Keratinocyte (primary cell): ENCODE data around the gene SMCO2. TPM values are rescaled to one million over a fixed set of nuclear protein-coding genes. Genes with fewer than 3 reads are reported as not detected.

Source experiments
- DNase-seq: peaks from one replicate; pipeline ENCODE4 v3.0.0-alpha.2; 2011; ENCODE audit warnings: low read depth, missing footprints, low spot score
- FAIRE-seq: peaks from 2 replicates; lab custom pipeline; 2011; peaks lifted over from hg19 to GRCh38; lab: Jason Lieb, UNC
- H2AFZ ChIP-seq: 2 replicates; pipeline ENCODE4 v1.6.0; 2012; ENCODE audit warnings: low read length, control low read depth, inconsistent platforms; ENCODE audit not compliant: control insufficient read depth
- H3K27ac ChIP-seq: 2 replicates; pipeline ENCODE4 v1.5.1; 2011; ENCODE audit warnings: low read length; ENCODE audit not compliant: control insufficient read depth, insufficient read depth
- H3K27me3 ChIP-seq: 3 replicates; pipeline ENCODE4 v1.6.0; 2011; ENCODE audit warnings: low read length; ENCODE audit not compliant: control insufficient read depth, insufficient read depth; ENCODE audit errors: extremely low read depth
- H3K36me3 ChIP-seq, 2 experiments: 2 replicates in 1 of 2; 3 replicates in 1 of 2; pipeline ENCODE4 v1.5.1; 2011; ENCODE audit warnings: low read length in 2 of 2, mild to moderate bottlenecking in 1 of 2; ENCODE audit not compliant: control insufficient read depth in 2 of 2, insufficient read depth in 2 of 2; ENCODE audit errors: extremely low read depth in 1 of 2
- H3K4me1 ChIP-seq: 3 replicates; pipeline ENCODE4 v1.5.1; 2011; ENCODE audit warnings: low read length; ENCODE audit not compliant: control insufficient read depth, insufficient read depth; ENCODE audit errors: extremely low read depth
- H3K4me2 ChIP-seq: 3 replicates; pipeline ENCODE4 v1.6.0; 2011; ENCODE audit warnings: low read depth, low read length; ENCODE audit not compliant: control insufficient read depth, insufficient read depth; ENCODE audit errors: extremely low read depth
- H3K4me3 ChIP-seq, 3 experiments: fragments of 200-600 bp in 1 of 3; sonication (generic) in 1 of 3; 2 replicates in 2 of 3; 3 replicates in 1 of 3; pipeline ENCODE4 v1.5.1; 2011 to 2016; ENCODE audit warnings: low read length in 3 of 3, mild to moderate bottlenecking in 3 of 3, control low read depth in 2 of 3, inconsistent platforms in 1 of 3, low read depth in 1 of 3, mixed read lengths in 1 of 3, mixed run types in 1 of 3, moderate library complexity in 1 of 3; ENCODE audit not compliant: control insufficient read depth in 2 of 3, insufficient read depth in 2 of 3; ENCODE audit errors: extremely low read depth in 1 of 3
- H3K79me2 ChIP-seq: 2 replicates; pipeline ENCODE4 v1.6.0; 2012; ENCODE audit warnings: low read length; ENCODE audit not compliant: control insufficient read depth, insufficient read depth
- H3K9ac ChIP-seq: 3 replicates; pipeline ENCODE4 v1.6.0; 2011; ENCODE audit warnings: low read length; ENCODE audit not compliant: control insufficient read depth, insufficient read depth; ENCODE audit errors: extremely low read depth
- H3K9me1 ChIP-seq: 3 replicates; pipeline ENCODE4 v1.6.0; 2011; ENCODE audit warnings: low read length; ENCODE audit not compliant: control insufficient read depth, insufficient read depth; ENCODE audit errors: extremely low read depth
- H3K9me3 ChIP-seq: 2 replicates; pipeline ENCODE4 v1.5.1; 2012; ENCODE audit warnings: low read depth, low read length; ENCODE audit not compliant: control insufficient read depth
- H4K20me1 ChIP-seq: 3 replicates; pipeline ENCODE4 v1.6.0; 2011; ENCODE audit warnings: low read length; ENCODE audit not compliant: control insufficient read depth, insufficient read depth; ENCODE audit errors: extremely low read depth
- CTCF ChIP-seq, 3 experiments: IDR thresholded peaks in 1 of 3; conservative IDR thresholded peaks in 1 of 3; optimal IDR thresholded peaks in 1 of 3; 2 replicates in 2 of 3; 3 replicates in 1 of 3; pipeline versions ENCODE3 to v1.5.1; 2011; ENCODE audit warnings: low read length in 3 of 3, mild to moderate bottlenecking in 3 of 3, moderate library complexity in 2 of 3, control low read depth in 1 of 3, inconsistent platforms in 1 of 3; ENCODE audit not compliant: insufficient read depth in 2 of 3; ENCODE audit errors: extremely low read depth in 1 of 3
- EZH2 ChIP-seq: IDR thresholded peaks from one replicate; pipeline ENCODE4 v1.6.1; 2012; ENCODE audit warnings: inconsistent platforms, mild to moderate bottlenecking, low read length, moderate library complexity
- dilution Hi-C: fragments of 300-500 bp; cut with MboI; formaldehyde crosslinking; loops from one replicate; pipeline ENCODE4 v1.7.0; 2020; ENCODE audit warnings: low sequenced_read_pairs; ENCODE audit not compliant: extremely low pct_ligation_motif_present
- polyA plus RNA-seq, 5 experiments: library from polyadenylated mRNA; depleted of rRNA in 3 of 5; stranded (reverse) in 3 of 5; stranded (forward) in 1 of 5; unstranded in 1 of 5; fragments of >200 nt; gene quantifications; 1 replicate in 1 of 5; 2 replicates in 3 of 5; 3 replicates in 1 of 5; pipeline versions ENCODE4 v1.2.1 to v1.2.3, GENCODE V29; 2011 to 2012; ENCODE audit warnings: missing spikeins in 2 of 5, low read depth in 1 of 5, low replicate concordance in 1 of 5

The SMCO2 gene
- polyA plus RNA-seq, 1 donor (not counting 4 experiments of a cell fraction or from before 2014, with no cell fraction given): 0.49 TPM

- dilution Hi-C loops: no loop called here
- no peaks in the 10 kb centered on the region for H3K27me3 ChIP-seq
- no peak overlapping the region for H3K9ac ChIP-seq
- H3K79me2 ChIP-seq: no peaks in the 10 kb centered on the region
- H3K36me3 ChIP-seq: no peaks in the 10 kb centered on the region
- FAIRE-seq: no peak
- H3K4me2 ChIP-seq: no peak overlapping the region
- no peak for DNase-seq
- H3K4me1 ChIP-seq: no peaks in the 10 kb centered on the region
- no peak overlapping the region for H3K4me3 ChIP-seq
- H3K9me1 ChIP-seq: no peaks in the 10 kb centered on the region
- no peaks in the 10 kb centered on the region for H3K9me3 ChIP-seq
- H2AFZ ChIP-seq: no peak overlapping the region
- H4K20me1 ChIP-seq: no peaks in the 10 kb centered on the region
- TF ChIP-seq EZH2 (no peak), CTCF (optimal IDR thresholded peaks at IDR 0.05 in 1 of 3, IDR thresholded peaks at IDR 0.05 in 1 of 3, conservative IDR thresholded peaks at IDR 0.05 in 1 of 3; ENCODE audit: extremely low read depth in 1 of 3, insufficient read depth in 2 of 3, low read length in 3 of 3) (no peak)
- H3K27ac ChIP-seq: no peak overlapping the region
Observed at GRCh38 chr12:27437839-27438238, 8.7 kb upstream of the SMCO2 start.

GRCh38 chr12:27447761-27448160, 1.2 kb downstream of the SMCO2 start:
- Histone ChIP-seq H3K9ac (no peak overlapping the region), H4K20me1 (no peaks in the 10 kb centered on the region), H2AFZ (no peak overlapping the region), H3K27me3 (no peaks in the 10 kb centered on the region), H3K79me2 (no peaks in the 10 kb centered on the region), H3K9me1 (no peaks in the 10 kb centered on the region), H3K4me1 (no peaks in the 10 kb centered on the region), H3K36me3 (no peaks in the 10 kb centered on the region), H3K4me3 (no peak overlapping the region), H3K27ac (no peak overlapping the region), H3K4me2 (no peak overlapping the region), H3K9me3 (no peaks in the 10 kb centered on the region)
- FAIRE-seq: no peak
- TF ChIP-seq CTCF (optimal IDR thresholded peaks at IDR 0.05 in 1 of 3, IDR thresholded peaks at IDR 0.05 in 1 of 3, conservative IDR thresholded peaks at IDR 0.05 in 1 of 3; ENCODE audit: extremely low read depth in 1 of 3, insufficient read depth in 2 of 3, low read length in 3 of 3): no peak
- no peak for TF ChIP-seq EZH2
- no peak for DNase-seq
- dilution Hi-C loops: no loop called here
